HepG2 (cell line): ENCODE results near the gene NT5DC1. TPM values are rescaled to one million over a fixed set of nuclear protein-coding genes. Genes with fewer than 3 reads are reported as not detected.

ENCODE experiments used
- ATF1 ChIP-seq: IDR thresholded peaks from 2 replicates; pipeline ENCODE4 v1.6.1; 2016; ENCODE audit warnings: mild to moderate bottlenecking, control low read depth
- DMAP1 ChIP-seq: IDR thresholded peaks from 2 replicates; pipeline ENCODE4 v1.6.1; 2016
- FOXK1 ChIP-seq: sonication (generic); formaldehyde crosslinking; IDR thresholded peaks from 2 replicates; pipeline ENCODE4 v1.4.0; 2020; ENCODE audit warnings: low read depth, missing genetic modification reagents, borderline replicate concordance
- GATAD2A ChIP-seq: IDR thresholded peaks from 2 replicates; pipeline ENCODE4 v1.6.1; 2016
- GFI1 ChIP-seq: sonication (generic); formaldehyde crosslinking; IDR thresholded peaks from 2 replicates; pipeline ENCODE4 v1.5.0; 2020; ENCODE audit warnings: missing genetic modification reagents, mild to moderate bottlenecking, borderline replicate concordance
- HDAC6 ChIP-seq: fragments of 200-600 bp; sonication (generic); IDR thresholded peaks from 2 replicates; pipeline ENCODE4 v1.7.0; 2017; ENCODE audit warnings: mild to moderate bottlenecking, antibody characterized with exemption, low read length, low read depth
- HHEX ChIP-seq: IDR thresholded peaks from 2 replicates; pipeline ENCODE4 v1.6.1; 2016; ENCODE audit warnings: control low read depth
- MTA3 ChIP-seq: sonication (generic); formaldehyde crosslinking; IDR thresholded peaks from 2 replicates; pipeline ENCODE4 v1.4.0; 2020; ENCODE audit warnings: missing genetic modification reagents
- SOX5 ChIP-seq: IDR thresholded peaks from 2 replicates; pipeline ENCODE4 v1.6.1; 2016; ENCODE audit warnings: borderline replicate concordance
- SOX6 ChIP-seq, 2 experiments: fragments of 450-650 bp in 1 of 2; sonication (generic) in 1 of 2; formaldehyde crosslinking in 1 of 2; IDR thresholded peaks; 2 replicates each; pipeline versions ENCODE4 v1.4.0 to v1.6.1; 2017 to 2020; ENCODE audit warnings: antibody characterized with exemption in 1 of 2, mild to moderate bottlenecking in 1 of 2, missing genetic modification reagents in 1 of 2
- SP4 ChIP-seq: sonication (generic); formaldehyde crosslinking; IDR thresholded peaks from 2 replicates; pipeline ENCODE4 v1.8.1; 2023; ENCODE audit warnings: mild to moderate bottlenecking, missing genetic modification reagents
- STAT5B ChIP-seq: sonication (generic); formaldehyde crosslinking; IDR thresholded peaks from 2 replicates; pipeline ENCODE4 v1.4.0; 2020; ENCODE audit warnings: missing genetic modification reagents
- TBX3 ChIP-seq: fragments of 450-650 bp; IDR thresholded peaks from 2 replicates; pipeline ENCODE4 v1.6.1; 2017; ENCODE audit warnings: antibody characterized with exemption, mild to moderate bottlenecking, inconsistent platforms, borderline replicate concordance
- ZFYVE20 ChIP-seq: sonication (generic); formaldehyde crosslinking; IDR thresholded peaks from 2 replicates; pipeline ENCODE4 v1.8.0; 2023; ENCODE audit warnings: low read depth, mild to moderate bottlenecking, moderate library complexity, missing genetic modification reagents, borderline replicate concordance
- ZNF383 ChIP-seq: sonication (generic); formaldehyde crosslinking; IDR thresholded peaks from 2 replicates; pipeline ENCODE4 v1.4.0; 2020; ENCODE audit warnings: missing genetic modification reagents, mild to moderate bottlenecking, borderline replicate concordance
- ZNF572 ChIP-seq: sonication (generic); formaldehyde crosslinking; IDR thresholded peaks from 2 replicates; pipeline ENCODE4 v1.5.1; 2020; ENCODE audit warnings: mild to moderate bottlenecking, missing genetic modification reagents
- ZNF614 ChIP-seq: IDR thresholded peaks from 2 replicates; pipeline ENCODE4 v1.6.1; 2018; ENCODE audit warnings: missing biosample characterization, missing genetic modification reagents, inconsistent platforms, borderline replicate concordance
- ZNF615 ChIP-seq: sonication (generic); formaldehyde crosslinking; IDR thresholded peaks from 2 replicates; pipeline ENCODE4 v1.5.0; 2020; ENCODE audit warnings: mild to moderate bottlenecking, missing genetic modification reagents, borderline replicate concordance
- ZNF768 ChIP-seq: sonication (generic); formaldehyde crosslinking; IDR thresholded peaks from 2 replicates; pipeline ENCODE4 v1.4.0; 2020; ENCODE audit warnings: missing genetic modification reagents
- polyA plus RNA-seq, 8 experiments: library from polyadenylated mRNA; depleted of rRNA in 3 of 8; stranded (reverse) in 7 of 8; unstranded in 1 of 8; fragments of >200 nt; fragmentation: Illumina TruSeq in 4 of 8; extraction: Trizol in 4 of 8; gene quantifications; 2 replicates each; pipeline versions ENCODE4 v1.2.1 to v1.2.3, GENCODE V29; 2011 to 2016; ENCODE audit warnings: low read depth in 4 of 8, missing spikeins in 1 of 8, mixed read lengths in 1 of 8; ENCODE audit not compliant: insufficient read depth in 1 of 8
- total RNA-seq, 5 experiments: library from RNA; depleted of rRNA; stranded (reverse); fragments of >200 nt; fragmentation: Illumina TruSeq; extraction: Trizol; gene quantifications; 2 replicates each; pipeline ENCODE4 v1.2.3, GENCODE V29; 2016; ENCODE audit warnings: low read depth in 1 of 5
- TF ChIP-seq, protein P1 (sequence below): IDR thresholded peaks from 2 replicates; pipeline ENCODE4 v1.4.0; 2020; ENCODE audit warnings: mild to moderate bottlenecking, missing genetic modification reagents
- TF ChIP-seq, protein P2 (sequence below): sonication (generic); formaldehyde crosslinking; conservative IDR thresholded peaks from 2 replicates; pipeline ENCODE4 v1.8.0; 2022; ENCODE audit warnings: mild to moderate bottlenecking, moderate library complexity, missing genetic modification reagents
- TF ChIP-seq, protein P3 (sequence below): sonication (generic); formaldehyde crosslinking; IDR thresholded peaks from 2 replicates; pipeline ENCODE4 v1.4.0; 2020; ENCODE audit warnings: missing genetic modification reagents, borderline replicate concordance

NT5DC1 gene
- total and polyA plus RNA-seq, 2 of the 13 experiments (the other 11 are each of a cell fraction or from before 2014, with no cell fraction given) = 27.0 to 56.1 TPM

DNA sequence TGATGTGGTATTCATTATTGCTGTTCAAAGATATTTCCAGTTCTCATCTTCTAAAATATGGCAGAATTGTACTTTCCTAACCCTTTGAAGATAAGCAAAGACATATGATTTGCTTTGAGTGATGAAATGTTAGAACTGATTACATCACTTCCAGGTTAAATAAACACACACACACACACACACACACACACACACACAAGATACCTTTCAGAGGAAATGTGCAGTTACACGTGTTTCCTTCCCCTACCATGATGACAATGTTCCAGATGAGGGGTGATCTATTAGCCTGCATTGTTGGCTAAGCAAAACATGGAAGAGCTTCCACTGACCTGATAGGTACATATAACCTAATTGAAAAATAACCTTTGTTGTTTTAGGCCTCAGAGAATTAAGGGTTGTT, 28.3 kb upstream of the NT5DC1 start (continued):
- TF ChIP-seq, protein P1, sequence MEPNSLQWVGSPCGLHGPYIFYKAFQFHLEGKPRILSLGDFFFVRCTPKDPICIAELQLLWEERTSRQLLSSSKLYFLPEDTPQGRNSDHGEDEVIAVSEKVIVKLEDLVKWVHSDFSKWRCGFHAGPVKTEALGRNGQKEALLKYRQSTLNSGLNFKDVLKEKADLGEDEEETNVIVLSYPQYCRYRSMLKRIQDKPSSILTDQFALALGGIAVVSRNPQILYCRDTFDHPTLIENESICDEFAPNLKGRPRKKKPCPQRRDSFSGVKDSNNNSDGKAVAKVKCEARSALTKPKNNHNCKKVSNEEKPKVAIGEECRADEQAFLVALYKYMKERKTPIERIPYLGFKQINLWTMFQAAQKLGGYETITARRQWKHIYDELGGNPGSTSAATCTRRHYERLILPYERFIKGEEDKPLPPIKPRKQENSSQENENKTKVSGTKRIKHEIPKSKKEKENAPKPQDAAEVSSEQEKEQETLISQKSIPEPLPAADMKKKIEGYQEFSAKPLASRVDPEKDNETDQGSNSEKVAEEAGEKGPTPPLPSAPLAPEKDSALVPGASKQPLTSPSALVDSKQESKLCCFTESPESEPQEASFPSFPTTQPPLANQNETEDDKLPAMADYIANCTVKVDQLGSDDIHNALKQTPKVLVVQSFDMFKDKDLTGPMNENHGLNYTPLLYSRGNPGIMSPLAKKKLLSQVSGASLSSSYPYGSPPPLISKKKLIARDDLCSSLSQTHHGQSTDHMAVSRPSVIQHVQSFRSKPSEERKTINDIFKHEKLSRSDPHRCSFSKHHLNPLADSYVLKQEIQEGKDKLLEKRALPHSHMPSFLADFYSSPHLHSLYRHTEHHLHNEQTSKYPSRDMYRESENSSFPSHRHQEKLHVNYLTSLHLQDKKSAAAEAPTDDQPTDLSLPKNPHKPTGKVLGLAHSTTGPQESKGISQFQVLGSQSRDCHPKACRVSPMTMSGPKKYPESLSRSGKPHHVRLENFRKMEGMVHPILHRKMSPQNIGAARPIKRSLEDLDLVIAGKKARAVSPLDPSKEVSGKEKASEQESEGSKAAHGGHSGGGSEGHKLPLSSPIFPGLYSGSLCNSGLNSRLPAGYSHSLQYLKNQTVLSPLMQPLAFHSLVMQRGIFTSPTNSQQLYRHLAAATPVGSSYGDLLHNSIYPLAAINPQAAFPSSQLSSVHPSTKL (CRISPR knock-in tag) = peak; percentile 77
- 0 out of 2 replicates have a peak, but pooled peaks have one; percentile 26 for TF ChIP-seq FOXK1 (CRISPR knock-in tag)
- TF ChIP-seq SOX5 (CRISPR knock-in tag) = no peak; the same call in none of the 2 replicates
- TF ChIP-seq ZNF614 (CRISPR knock-in tag) = no peak
- TF ChIP-seq, protein P2, sequence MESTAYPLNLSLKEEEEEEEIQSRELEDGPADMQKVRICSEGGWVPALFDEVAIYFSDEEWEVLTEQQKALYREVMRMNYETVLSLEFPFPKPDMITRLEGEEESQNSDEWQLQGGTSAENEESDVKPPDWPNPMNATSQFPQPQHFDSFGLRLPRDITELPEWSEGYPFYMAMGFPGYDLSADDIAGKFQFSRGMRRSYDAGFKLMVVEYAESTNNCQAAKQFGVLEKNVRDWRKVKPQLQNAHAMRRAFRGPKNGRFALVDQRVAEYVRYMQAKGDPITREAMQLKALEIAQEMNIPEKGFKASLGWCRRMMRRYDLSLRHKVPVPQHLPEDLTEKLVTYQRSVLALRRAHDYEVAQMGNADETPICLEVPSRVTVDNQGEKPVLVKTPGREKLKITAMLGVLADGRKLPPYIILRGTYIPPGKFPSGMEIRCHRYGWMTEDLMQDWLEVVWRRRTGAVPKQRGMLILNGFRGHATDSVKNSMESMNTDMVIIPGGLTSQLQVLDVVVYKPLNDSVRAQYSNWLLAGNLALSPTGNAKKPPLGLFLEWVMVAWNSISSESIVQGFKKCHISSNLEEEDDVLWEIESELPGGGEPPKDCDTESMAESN (CRISPR knock-in tag) = no peak
- no peak for TF ChIP-seq ZNF615
- TF ChIP-seq MTA3 = no peak
- no peak for TF ChIP-seq ZNF383 (CRISPR knock-in tag)
- TF ChIP-seq ZFYVE20 (CRISPR knock-in tag) = no peak
- TF ChIP-seq DMAP1 (CRISPR knock-in tag) = 0 out of 2 replicates have a peak, but pooled peaks have one; percentile 25
- peak; percentile 63; the same call in 1 of the 2 replicates for TF ChIP-seq TBX3
- TF ChIP-seq, protein P3, sequence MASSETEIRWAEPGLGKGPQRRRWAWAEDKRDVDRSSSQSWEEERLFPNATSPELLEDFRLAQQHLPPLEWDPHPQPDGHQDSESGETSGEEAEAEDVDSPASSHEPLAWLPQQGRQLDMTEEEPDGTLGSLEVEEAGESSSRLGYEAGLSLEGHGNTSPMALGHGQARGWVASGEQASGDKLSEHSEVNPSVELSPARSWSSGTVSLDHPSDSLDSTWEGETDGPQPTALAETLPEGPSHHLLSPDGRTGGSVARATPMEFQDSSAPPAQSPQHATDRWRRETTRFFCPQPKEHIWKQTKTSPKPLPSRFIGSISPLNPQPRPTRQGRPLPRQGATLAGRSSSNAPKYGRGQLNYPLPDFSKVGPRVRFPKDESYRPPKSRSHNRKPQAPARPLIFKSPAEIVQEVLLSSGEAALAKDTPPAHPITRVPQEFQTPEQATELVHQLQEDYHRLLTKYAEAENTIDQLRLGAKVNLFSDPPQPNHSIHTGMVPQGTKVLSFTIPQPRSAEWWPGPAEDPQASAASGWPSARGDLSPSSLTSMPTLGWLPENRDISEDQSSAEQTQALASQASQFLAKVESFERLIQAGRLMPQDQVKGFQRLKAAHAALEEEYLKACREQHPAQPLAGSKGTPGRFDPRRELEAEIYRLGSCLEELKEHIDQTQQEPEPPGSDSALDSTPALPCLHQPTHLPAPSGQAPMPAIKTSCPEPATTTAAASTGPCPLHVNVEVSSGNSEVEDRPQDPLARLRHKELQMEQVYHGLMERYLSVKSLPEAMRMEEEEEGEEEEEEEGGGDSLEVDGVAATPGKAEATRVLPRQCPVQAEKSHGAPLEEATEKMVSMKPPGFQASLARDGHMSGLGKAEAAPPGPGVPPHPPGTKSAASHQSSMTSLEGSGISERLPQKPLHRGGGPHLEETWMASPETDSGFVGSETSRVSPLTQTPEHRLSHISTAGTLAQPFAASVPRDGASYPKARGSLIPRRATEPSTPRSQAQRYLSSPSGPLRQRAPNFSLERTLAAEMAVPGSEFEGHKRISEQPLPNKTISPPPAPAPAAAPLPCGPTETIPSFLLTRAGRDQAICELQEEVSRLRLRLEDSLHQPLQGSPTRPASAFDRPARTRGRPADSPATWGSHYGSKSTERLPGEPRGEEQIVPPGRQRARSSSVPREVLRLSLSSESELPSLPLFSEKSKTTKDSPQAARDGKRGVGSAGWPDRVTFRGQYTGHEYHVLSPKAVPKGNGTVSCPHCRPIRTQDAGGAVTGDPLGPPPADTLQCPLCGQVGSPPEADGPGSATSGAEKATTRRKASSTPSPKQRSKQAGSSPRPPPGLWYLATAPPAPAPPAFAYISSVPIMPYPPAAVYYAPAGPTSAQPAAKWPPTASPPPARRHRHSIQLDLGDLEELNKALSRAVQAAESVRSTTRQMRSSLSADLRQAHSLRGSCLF = no peak
- TF ChIP-seq HHEX (CRISPR knock-in tag) = peak; percentile 30; the same call in 1 of the 2 replicates
- TF ChIP-seq SOX6 (IDR thresholded peaks at IDR 0.05) = no peak
- peak; percentile 80 for TF ChIP-seq SOX6 (CRISPR knock-in tag; IDR thresholded peaks at IDR 0.05)
- TF ChIP-seq HDAC6 = no peak
- TF ChIP-seq GATAD2A = peak; percentile 67
- TF ChIP-seq ZNF572 = no peak
- TF ChIP-seq STAT5B (CRISPR knock-in tag) = no peak
- TF ChIP-seq ZNF768 (CRISPR knock-in tag) = no peak
- peak; percentile 63; the same call in 1 of the 2 replicates for TF ChIP-seq GFI1 (CRISPR knock-in tag)
- peak; percentile 53 for TF ChIP-seq ATF1 (CRISPR knock-in tag)
- TF ChIP-seq SP4 (CRISPR knock-in tag) = no peak
